Keratinocyte (primary cell): ENCODE measurements around the gene HGFAC. TPM values are rescaled to one million over a fixed set of nuclear protein-coding genes. Genes with fewer than 3 reads are reported as not detected.

Experiments used
- DNase-seq: peaks from one replicate; pipeline ENCODE4 v3.0.0-alpha.2; 2011; ENCODE audit warnings: low read depth, missing footprints, low spot score
- FAIRE-seq: peaks from 2 replicates; lab custom pipeline; 2011; peaks lifted over from hg19 to GRCh38; lab: Jason Lieb, UNC
- H2AFZ ChIP-seq: 2 replicates; pipeline ENCODE4 v1.6.0; 2012; ENCODE audit warnings: low read length, control low read depth, inconsistent platforms; ENCODE audit not compliant: control insufficient read depth
- H3K27ac ChIP-seq: 2 replicates; pipeline ENCODE4 v1.5.1; 2011; ENCODE audit warnings: low read length; ENCODE audit not compliant: control insufficient read depth, insufficient read depth
- H3K27me3 ChIP-seq: 3 replicates; pipeline ENCODE4 v1.6.0; 2011; ENCODE audit warnings: low read length; ENCODE audit not compliant: control insufficient read depth, insufficient read depth; ENCODE audit errors: extremely low read depth
- H3K36me3 ChIP-seq, 2 experiments: 2 replicates in 1 of 2; 3 replicates in 1 of 2; pipeline ENCODE4 v1.5.1; 2011; ENCODE audit warnings: low read length in 2 of 2, mild to moderate bottlenecking in 1 of 2; ENCODE audit not compliant: control insufficient read depth in 2 of 2, insufficient read depth in 2 of 2; ENCODE audit errors: extremely low read depth in 1 of 2
- H3K4me1 ChIP-seq: 3 replicates; pipeline ENCODE4 v1.5.1; 2011; ENCODE audit warnings: low read length; ENCODE audit not compliant: control insufficient read depth, insufficient read depth; ENCODE audit errors: extremely low read depth
- H3K4me2 ChIP-seq: 3 replicates; pipeline ENCODE4 v1.6.0; 2011; ENCODE audit warnings: low read depth, low read length; ENCODE audit not compliant: control insufficient read depth, insufficient read depth; ENCODE audit errors: extremely low read depth
- H3K4me3 ChIP-seq, 3 experiments: fragments of 200-600 bp in 1 of 3; sonication (generic) in 1 of 3; 2 replicates in 2 of 3; 3 replicates in 1 of 3; pipeline ENCODE4 v1.5.1; 2011 to 2016; ENCODE audit warnings: low read length in 3 of 3, mild to moderate bottlenecking in 3 of 3, control low read depth in 2 of 3, inconsistent platforms in 1 of 3, low read depth in 1 of 3, mixed read lengths in 1 of 3, mixed run types in 1 of 3, moderate library complexity in 1 of 3; ENCODE audit not compliant: control insufficient read depth in 2 of 3, insufficient read depth in 2 of 3; ENCODE audit errors: extremely low read depth in 1 of 3
- H3K79me2 ChIP-seq: 2 replicates; pipeline ENCODE4 v1.6.0; 2012; ENCODE audit warnings: low read length; ENCODE audit not compliant: control insufficient read depth, insufficient read depth
- H3K9ac ChIP-seq: 3 replicates; pipeline ENCODE4 v1.6.0; 2011; ENCODE audit warnings: low read length; ENCODE audit not compliant: control insufficient read depth, insufficient read depth; ENCODE audit errors: extremely low read depth
- H3K9me1 ChIP-seq: 3 replicates; pipeline ENCODE4 v1.6.0; 2011; ENCODE audit warnings: low read length; ENCODE audit not compliant: control insufficient read depth, insufficient read depth; ENCODE audit errors: extremely low read depth
- H3K9me3 ChIP-seq: 2 replicates; pipeline ENCODE4 v1.5.1; 2012; ENCODE audit warnings: low read depth, low read length; ENCODE audit not compliant: control insufficient read depth
- H4K20me1 ChIP-seq: 3 replicates; pipeline ENCODE4 v1.6.0; 2011; ENCODE audit warnings: low read length; ENCODE audit not compliant: control insufficient read depth, insufficient read depth; ENCODE audit errors: extremely low read depth
- CTCF ChIP-seq, 3 experiments: IDR thresholded peaks in 1 of 3; conservative IDR thresholded peaks in 1 of 3; optimal IDR thresholded peaks in 1 of 3; 2 replicates in 2 of 3; 3 replicates in 1 of 3; pipeline versions ENCODE3 to v1.5.1; 2011; ENCODE audit warnings: low read length in 3 of 3, mild to moderate bottlenecking in 3 of 3, moderate library complexity in 2 of 3, control low read depth in 1 of 3, inconsistent platforms in 1 of 3; ENCODE audit not compliant: insufficient read depth in 2 of 3; ENCODE audit errors: extremely low read depth in 1 of 3
- EZH2 ChIP-seq: IDR thresholded peaks from one replicate; pipeline ENCODE4 v1.6.1; 2012; ENCODE audit warnings: inconsistent platforms, mild to moderate bottlenecking, low read length, moderate library complexity
- dilution Hi-C: fragments of 300-500 bp; cut with MboI; formaldehyde crosslinking; loops from one replicate; pipeline ENCODE4 v1.7.0; 2020; ENCODE audit warnings: low sequenced_read_pairs; ENCODE audit not compliant: extremely low pct_ligation_motif_present
- polyA plus RNA-seq, 5 experiments: library from polyadenylated mRNA; depleted of rRNA in 3 of 5; stranded (reverse) in 3 of 5; stranded (forward) in 1 of 5; unstranded in 1 of 5; fragments of >200 nt; gene quantifications; 1 replicate in 1 of 5; 2 replicates in 3 of 5; 3 replicates in 1 of 5; pipeline versions ENCODE4 v1.2.1 to v1.2.3, GENCODE V29; 2011 to 2012; ENCODE audit warnings: missing spikeins in 2 of 5, low read depth in 1 of 5, low replicate concordance in 1 of 5

The HGFAC gene
- polyA plus RNA-seq, 1 donor (not counting 4 experiments of a cell fraction or from before 2014, with no cell fraction given), result not detected

GRCh38 chr4:3482707-3483106 is 40.9 kb downstream of the HGFAC start:
- no peak overlapping the region for H3K4me2 ChIP-seq
- H3K9me1 ChIP-seq, result no peaks in the 10 kb centered on the region
- H3K27ac ChIP-seq, result no peak overlapping the region
- H2AFZ ChIP-seq, result no peak overlapping the region
- H3K27me3 ChIP-seq, result peaks cover 42% of the 10 kb centered on the region
- TF ChIP-seq EZH2, result no peak
- no peak for TF ChIP-seq CTCF (optimal IDR thresholded peaks at IDR 0.05 in 1 of 3, IDR thresholded peaks at IDR 0.05 in 1 of 3, conservative IDR thresholded peaks at IDR 0.05 in 1 of 3; ENCODE audit: extremely low read depth in 1 of 3, insufficient read depth in 2 of 3, low read length in 3 of 3)
- no peak for FAIRE-seq
- no peaks in the 10 kb centered on the region for H3K79me2 ChIP-seq
- DNase-seq, result no peak
- dilution Hi-C loops, result no loop called here
- H3K4me3 ChIP-seq, result no peak overlapping the region
- no peaks in the 10 kb centered on the region for H3K9me3 ChIP-seq
- H4K20me1 ChIP-seq, result no peaks in the 10 kb centered on the region
- H3K4me1 ChIP-seq, result peaks cover 20% of the 10 kb centered on the region
- no peak overlapping the region for H3K9ac ChIP-seq
- H3K36me3 ChIP-seq, result no peaks in the 10 kb centered on the region

GRCh38 chr4:3483471-3483921 is 41.7 kb downstream of the HGFAC start:
- no peaks in the 10 kb centered on the region for H3K79me2 ChIP-seq
- TF ChIP-seq EZH2 (no peak), CTCF (optimal IDR thresholded peaks at IDR 0.05 in 1 of 3, IDR thresholded peaks at IDR 0.05 in 1 of 3, conservative IDR thresholded peaks at IDR 0.05 in 1 of 3; ENCODE audit: extremely low read depth in 1 of 3, insufficient read depth in 2 of 3, low read length in 3 of 3) (no peak)
- peaks cover 20% of the 10 kb centered on the region for H3K4me1 ChIP-seq
- DNase-seq (no peak), FAIRE-seq (no peak)
- no peak overlapping the region for H3K27ac ChIP-seq
- no peak overlapping the region for H3K9ac ChIP-seq
- dilution Hi-C loops, result no loop called here
- H3K4me2 ChIP-seq, result no peak overlapping the region
- H2AFZ ChIP-seq, result no peak overlapping the region
- no peaks in the 10 kb centered on the region for H3K9me3 ChIP-seq
- no peaks in the 10 kb centered on the region for H3K9me1 ChIP-seq
- no peak overlapping the region for H3K4me3 ChIP-seq
- H4K20me1 ChIP-seq, result no peaks in the 10 kb centered on the region
- H3K36me3 ChIP-seq, result no peaks in the 10 kb centered on the region
- H3K27me3 ChIP-seq, result peaks cover 36% of the 10 kb centered on the region
